Vagina (tissue), 2 donors: ENCODE results near the gene SMC2.

ENCODE experiments used
- CTCF ChIP-seq, 3 experiments: fragments of 450-650 bp in 2 of 3; fragments of 200-600 bp in 1 of 3; sonication (generic) in 1 of 3; IDR thresholded peaks; one replicate each; pipeline ENCODE4 v1.5.1; 2017 to 2019; ENCODE audit warnings: antibody characterized with exemption in 3 of 3, mild to moderate bottlenecking in 2 of 3, moderate library complexity in 2 of 3
- POLR2AphosphoS5 ChIP-seq, 2 donors: sonication (generic); formaldehyde crosslinking; IDR thresholded peaks; one replicate each; pipeline ENCODE4 v1.9.0; 2017; ENCODE audit warnings: antibody characterized with exemption in 2 of 2, mild to moderate bottlenecking in 2 of 2, low read depth in 1 of 2; ENCODE audit not compliant: insufficient read depth in 1 of 2

- TF ChIP-seq CTCF (IDR thresholded peaks at IDR 0.05) (no peak), POLR2AphosphoS5 (IDR thresholded peaks at IDR 0.05; ENCODE audit: insufficient read depth in 1 of 2, low read depth in 1 of 2) (peak; percentile 56 to 93)
These were observed at the start of gene SMC2 for GRCh38 chr9:104093647-104094533.
